ENCODE results near the gene MAEA.
A peak's percentile ranks its signal among the peaks of the same experiment; 100 is the strongest.

The MAEA gene

DNA sequence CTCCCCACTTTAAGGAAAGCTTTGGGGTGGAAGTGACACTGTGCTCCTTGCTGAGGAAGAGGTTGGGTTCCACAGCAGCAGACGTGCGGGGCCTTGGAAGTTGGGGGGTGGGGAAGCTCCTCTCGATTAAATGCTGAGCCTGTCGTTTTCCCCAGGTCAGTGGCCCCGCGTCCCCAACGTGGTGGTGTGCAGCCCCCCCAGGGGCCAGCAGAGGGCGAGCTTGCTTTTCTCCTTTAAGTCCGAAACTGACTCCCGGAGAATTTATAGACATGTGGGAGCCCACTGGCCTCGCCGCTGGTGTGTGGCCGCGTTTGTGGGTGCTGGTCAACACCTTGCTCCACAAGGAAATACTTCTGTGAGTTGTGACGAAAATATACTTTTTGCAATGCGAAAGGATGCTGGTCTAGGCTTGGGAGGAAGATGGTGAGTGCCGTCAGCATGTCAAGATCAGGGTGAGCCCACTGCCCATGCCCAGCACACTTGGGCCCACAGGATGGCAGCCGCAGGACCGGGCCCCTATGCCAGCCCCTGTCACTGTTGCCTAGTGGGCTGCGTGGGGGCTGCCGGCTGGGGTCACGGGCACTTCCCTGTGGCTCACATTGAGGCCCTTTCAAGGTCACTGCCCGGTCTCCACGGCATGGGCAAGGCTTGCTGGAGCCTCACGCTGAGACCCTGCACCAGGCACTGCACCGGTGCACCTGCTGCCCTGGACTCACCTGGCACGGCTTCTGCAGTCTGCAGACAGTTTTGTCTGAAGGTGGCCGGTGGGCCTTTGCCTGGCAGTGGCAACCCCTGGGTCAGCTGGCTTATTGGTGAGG, 66.7 kb downstream of the MAEA start:
- peak; percentile 9 for DNase-seq

DNA sequence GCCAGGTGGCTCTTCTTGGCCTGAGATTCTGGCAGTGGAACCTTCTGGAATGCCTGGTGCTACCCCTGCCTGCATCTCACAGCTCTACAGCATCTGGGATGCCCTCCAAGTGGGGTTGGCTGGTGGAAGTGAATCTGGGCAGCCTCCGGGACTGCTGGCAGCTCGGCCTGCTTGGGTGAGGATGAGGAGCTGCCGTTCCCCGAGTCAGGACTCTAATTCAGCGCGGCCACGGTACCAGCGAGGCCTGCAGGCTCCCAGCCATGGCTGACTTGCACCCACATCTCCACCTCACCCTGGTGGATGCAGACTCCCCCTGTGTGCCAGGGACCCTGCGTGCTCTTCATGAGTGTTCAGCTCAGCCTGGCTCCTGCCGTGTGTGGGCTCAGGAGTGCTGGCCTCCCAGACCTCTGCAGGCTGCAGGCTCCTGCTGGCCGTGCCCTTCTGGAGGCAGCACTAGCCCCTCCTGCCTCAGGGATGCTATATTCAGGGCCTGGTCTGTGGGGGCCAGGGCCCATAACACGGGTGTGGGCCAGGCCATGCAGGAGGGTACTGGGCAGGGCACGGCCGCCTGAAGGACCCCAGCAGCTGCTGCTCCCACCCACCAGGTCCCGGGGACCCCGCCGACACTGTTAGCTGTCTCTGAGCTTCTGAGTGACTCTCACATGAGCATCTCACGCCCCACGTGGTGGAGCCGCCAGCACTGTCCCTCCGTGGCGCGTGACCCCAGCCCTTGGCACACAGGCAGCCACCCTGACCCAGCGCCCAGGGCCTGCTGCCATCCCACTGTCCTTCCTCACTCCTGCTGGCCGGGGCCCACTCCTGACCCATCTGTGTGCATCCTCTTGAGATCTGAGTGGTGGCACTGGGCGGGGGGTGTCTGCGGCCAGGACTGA, 67.9 kb downstream of the MAEA start:
- DNase-seq = no peak

DNA sequence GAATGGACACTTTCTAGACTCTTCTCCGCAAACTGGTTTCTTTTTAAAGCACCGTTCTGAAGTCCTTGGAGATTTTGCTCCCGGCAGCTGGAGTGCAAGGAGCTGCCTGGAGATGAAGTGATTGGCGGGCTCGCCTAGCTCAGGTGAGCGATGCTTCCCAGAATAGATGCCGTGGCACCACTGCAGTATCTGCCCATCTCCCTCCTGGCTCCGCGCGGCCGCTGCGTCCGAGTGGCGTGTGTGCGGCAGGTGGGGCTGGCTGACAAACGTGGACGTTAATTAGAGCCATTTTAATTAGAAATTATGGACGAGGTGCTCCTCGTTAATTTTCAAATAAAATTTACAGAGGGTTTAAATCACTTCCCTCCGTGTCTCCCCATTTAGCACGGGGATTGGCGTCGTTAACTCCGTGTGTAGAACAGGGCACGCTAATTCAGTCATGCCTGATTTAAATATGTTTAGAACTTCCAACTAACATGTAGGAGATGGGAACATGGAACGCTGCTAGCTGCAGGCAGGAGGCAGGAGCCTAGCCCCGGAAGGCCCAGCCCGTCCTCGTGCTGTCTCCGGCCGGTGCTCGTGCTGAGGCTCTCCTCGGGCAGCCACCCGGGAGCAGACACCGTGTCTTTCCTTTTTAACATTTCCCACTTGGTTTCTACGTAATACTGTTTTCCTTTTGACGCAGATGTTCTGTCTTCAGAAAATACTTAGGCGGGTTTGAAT, 68.9 kb downstream of the MAEA start:
- no peak for DNase-seq

DNA sequence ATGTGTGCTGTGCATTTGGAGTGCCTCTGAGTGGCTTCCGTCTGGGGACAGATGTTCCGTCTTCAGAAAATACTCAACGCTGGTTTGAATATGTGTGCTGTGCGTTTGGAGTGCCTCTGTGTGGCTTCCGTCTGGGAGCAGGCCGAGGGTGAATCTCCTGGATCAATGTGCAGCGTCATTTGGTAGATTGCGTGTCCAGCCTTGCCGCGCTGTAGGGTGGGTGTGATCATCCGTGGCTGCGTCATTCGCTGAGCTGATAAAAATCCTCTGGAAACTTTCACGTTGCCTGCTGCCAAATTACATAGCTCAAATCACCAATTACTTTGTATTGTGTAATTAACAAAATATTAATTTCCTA, 69.4 kb downstream of the MAEA start:
- no peak for DNase-seq

DNA sequence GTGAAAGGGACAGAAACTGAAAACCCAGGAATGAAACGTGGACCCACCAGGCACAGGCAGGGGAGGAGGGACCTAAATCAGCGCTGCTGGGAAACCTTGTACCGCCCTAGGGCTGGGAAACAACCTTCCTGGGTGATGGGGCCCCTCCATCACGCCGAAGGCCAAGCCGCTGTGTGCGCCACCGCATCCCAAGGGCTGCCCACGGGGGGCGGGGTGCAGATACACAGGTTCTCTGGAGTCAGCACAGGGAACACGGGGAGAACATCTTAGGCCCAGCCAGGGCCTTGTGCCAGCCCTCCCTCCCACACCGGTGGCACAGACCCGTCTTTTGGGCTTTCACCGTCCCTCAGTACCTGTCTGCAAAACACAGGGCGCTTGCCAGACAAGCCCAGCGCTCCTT, 70.3 kb downstream of the MAEA start:
- DNase-seq = no peak

DNA sequence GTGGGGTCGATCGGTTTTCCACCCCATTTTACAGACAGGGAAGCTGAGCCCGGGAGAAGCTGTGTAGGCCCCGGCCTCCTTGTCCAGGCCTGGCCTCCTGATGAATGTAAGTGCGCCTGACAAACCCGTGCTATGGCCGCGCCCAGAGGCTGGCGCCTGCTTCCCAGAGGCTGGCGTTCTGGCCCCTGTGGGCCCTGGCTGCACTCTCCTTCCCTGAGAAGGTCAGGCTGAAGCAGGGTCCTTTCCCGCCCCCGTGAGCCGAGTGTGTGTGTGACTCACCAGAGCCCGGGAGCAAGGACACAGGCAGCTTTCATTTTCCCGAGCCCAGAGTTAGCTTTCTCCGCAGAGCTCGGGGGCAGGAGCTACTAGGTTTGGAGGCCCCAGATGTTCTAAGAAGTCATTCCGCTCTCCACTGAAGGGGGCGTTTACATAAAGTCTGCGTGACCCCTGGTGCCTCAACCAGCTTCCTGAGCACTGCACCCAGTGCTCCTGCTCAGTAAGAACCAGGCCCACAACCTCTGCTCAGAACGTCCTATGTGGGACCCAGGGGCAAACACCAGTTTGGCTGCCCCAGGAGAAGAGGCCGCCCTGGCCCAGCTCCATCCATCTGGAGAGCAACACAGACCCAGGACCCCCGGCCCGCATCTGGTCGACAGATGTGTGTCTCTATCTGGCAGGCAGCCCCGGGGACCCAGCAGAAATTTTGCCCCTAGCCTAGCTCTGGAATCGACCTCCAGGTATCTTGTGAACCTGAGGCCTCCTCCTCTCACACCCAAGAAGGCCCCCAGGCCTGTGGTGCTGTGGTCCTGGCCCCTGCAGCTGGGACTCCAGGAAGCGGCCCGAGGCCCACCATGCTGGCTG, 71.0 kb downstream of the MAEA start:
- DNase-seq = no peak

DNA sequence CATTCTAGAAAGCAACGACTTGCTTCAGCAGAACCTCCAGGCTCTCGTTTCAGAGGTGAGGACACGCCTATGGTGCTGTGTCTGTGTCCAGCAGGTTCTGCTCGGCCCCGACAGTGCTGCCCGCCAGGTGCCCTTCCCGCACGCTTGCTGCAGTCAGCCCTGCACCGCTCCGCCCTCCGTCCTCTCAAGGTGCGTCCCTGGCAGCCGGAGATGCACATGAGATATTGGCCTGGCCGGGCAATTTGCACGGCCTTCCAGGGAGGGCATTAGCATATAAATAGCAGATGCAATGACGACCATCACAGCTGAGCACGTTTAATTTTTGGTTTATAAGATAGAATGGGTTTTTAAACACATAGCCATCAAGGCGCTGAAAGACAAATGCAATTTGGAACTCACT, 71.7 kb downstream of the MAEA start:
- no peak for DNase-seq

DNA sequence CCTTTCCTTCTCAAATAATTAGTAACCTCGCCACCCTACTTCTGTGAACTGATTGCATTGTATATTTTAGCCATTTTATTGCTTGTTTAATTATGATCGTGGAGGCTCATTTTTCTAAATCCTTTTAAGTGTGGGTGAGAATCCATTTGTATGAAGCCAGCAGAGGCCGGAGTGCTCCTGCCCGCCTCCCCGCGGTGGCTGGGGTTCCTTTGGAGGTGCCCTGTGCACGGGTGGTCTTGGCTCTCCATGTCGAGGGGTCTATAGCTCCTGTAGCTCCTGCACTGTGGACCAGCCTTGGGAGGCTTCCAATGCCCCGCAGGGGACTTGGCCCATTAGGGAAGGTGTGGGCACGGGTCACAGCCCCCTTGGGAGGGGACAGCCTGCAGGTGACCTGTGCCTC, 72.4 kb downstream of the MAEA start:
- no peak for DNase-seq

DNA sequence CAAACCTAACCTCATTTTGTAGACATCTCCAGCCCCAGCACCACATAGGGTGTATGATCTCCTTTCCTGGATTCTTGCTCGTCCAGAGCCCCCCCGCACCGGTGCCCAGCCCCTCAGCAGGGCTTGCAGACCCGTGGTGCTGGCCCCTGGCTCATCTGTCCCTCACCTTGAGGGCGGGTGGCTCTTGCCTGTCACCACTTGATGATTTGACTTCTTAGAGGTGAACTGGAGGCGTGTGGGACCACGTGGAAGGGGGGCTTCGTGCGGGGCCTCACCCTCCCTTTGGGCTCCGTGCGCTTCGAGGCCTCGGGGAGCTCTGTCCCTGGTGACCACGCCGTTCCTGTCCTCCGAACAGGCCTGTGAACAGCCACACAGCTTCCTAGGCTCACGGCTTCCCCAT, 72.8 kb downstream of the MAEA start:
- DNase-seq = no peak

DNA sequence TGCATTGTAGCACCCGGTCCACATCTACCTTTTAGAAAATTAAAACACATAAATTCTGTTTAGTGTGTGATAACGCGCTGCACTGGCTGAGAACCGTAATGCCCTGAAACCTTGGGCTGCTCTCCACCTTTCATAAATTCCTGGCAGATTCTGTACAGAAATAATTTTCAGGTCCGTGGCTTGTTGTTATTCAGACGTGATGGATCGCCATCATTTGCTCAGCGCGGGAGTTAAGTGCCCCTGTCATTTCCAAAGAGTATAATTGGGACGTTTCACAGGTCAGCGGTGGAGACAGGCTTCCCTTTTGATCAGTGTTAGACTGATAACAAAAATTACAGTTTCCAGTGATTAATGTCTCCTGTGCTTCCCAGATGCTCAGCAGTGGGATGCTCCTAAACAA, 73.8 kb downstream of the MAEA start:
- no peak for DNase-seq

DNA sequence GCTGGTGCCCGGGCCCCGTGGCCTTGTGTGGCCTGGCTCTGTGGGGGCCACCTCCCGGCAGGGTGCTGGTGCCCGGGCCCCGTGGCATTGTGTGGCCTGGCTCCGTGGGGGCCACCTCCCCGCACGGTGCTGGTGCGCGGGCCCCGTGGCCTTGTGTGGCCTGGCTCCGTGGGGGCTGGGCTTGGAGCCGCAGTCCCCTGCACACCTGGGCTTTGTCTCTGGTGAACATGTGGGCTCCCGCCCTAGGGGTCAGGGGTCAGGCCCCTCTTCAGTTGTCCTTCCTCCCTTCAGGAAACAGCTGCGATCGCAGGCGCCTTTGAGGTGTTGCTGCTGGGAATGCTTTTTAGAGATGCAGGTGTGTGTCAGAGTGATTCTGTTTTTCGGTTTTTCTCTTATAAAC, 74.5 kb downstream of the MAEA start:
- no peak for DNase-seq

DNA sequence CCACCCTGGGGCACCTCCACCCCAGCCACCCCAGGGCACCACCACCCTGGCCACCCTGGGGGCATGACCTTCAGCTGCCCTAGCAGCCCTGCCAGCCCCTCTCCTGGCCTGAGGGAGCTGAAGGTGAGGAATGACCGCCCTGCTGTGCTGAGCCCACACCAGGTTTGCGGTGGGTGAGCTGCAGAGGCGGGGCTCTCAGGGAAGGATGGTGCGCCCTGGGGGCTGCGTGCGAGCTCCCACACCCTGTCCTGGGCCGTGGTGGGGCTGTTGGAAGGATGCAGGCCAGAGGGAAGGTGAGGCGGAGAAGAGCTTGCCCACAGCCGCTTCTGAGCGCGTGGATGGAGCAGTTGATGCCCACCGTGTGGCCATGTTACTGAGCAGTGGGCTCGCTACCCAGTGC, 75.1 kb downstream of the MAEA start:
- no peak for DNase-seq

DNA sequence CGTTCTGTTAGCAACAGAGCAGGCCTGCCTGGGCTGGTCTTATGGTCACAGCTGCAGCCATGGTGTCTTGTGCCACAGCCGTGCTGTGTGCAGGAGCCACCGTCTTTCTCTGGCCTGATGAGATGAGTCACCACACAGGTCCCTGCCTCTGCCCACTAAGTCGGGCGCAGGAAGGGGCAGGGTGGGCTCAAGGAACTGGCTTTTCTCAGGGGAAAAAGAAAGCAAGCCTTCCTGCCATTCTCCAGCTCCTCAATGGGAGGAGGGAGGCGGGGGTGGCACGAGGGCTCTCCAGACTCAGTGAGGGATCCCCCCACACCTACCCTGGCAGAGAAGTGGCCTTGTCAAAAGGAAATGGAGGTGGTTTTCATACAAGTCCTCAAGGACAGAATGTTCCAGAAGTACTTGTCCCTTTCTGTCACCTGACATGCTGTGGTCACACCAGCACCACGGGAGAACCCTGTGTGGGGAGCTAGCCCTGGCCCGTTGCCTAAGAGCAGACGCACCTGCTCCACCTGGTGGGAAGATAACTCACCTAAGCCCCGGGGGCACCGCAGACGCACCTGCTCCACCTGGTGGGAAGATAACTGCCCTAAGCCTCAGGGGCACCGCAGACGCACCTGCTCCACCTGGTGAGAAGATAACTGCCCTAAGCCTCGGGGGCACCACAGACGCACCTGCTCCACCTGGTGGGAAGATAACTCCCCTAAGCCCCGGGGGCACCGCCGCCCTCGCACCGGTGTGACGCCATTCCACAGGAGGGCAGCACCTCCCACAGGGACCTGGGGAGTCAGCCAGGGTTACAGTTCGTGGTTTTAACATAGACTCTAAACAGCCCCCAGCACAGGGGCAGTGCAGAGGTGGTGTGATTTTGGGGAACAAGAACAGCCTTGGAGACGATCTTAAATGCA, 75.8 kb downstream of the MAEA start:
- DNase-seq = peak; percentile 4

DNA sequence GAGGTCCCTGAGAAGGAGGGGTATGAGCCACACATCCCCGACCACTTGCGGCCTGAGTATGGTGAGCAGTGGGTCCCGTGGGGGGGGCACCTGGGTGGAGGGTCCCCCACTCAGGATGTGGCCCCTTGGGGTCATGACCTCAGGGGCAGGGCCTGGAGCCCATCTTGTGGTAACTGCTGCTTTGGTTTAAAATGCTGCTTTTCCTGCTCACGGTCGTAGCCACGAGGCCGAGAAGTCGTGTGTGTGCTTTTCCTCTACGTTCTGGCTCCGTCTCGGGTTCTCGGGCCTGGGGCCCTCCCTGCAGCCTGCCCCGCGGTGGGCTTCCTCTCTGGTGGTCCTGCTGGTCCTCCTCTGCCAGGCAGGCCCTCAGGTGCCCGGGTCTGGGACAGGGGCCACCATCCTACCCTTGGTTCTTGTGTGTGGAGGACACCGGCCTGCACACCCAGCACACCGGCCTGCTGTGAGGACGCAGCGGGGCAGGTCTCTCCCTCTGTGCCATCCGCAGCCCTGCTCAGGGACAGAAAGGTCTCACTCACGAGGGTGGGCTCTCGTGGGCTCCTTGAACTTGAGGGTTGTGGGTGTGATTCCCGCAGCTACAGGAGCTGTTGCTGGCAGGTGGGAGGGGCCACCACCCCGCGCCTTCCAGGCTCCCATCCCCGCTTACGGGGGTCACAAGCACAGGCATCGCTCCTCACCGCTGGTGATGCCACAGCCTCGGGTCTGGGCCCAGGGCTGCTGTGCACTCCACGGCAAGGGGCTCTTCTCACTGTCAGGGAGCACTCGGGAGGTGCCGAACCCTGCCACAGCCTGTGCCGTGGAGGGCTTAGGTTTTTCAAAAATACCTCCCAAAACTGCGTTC, 76.9 kb downstream of the MAEA start:
- no peak for DNase-seq

DNA sequence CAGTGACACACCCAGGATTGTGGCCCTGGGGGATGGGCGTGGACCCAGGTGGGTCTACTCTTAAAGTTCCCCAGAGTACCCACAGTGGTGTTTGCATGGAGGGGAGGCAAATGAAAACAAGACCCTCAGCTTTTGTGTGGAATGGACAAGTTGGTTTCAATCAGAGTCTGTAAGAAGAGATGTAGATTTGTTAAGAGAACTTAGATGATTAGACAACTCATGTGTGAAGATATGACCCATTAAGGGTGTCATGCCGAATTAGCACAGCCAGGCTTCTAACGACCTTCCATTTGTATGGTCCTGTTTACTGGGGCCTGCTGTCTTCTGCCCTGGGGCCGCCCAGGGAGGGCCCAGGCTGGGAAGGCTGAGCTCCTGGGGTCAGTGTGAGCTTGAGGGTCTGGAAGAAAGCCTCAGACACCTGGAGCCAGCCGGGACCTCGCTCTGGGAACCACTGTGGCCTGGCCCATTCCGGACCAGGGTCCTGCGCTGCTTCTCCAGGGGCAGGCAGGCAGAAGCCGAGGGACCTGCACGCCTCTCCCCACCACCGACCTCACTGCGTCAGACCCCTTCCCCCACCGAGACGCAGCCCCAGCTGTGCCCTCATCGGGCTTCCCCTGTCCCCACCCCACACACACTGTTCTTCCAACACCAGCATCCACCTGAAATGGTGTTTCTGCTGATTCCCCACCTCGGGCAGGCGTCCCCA, 77.7 kb downstream of the MAEA start:
- no peak for DNase-seq

DNA sequence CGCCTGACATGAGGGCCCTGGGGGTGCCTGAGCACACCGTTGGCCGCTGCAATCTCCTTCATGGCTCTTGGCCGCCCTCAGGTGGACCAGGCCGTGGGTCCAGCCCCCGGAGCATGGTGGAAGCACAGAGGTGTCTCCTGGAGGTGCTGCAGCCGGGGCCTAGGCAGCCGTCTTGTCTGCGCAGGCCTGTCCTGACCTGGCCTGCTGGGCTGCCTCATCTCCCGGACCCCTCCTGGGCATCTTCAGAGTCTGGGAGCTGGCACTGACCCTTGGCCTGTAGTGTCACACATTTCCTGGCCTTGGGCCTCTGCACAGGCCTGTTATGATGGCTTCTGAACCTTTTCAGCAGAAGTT, 78.2 kb downstream of the MAEA start:
- DNase-seq = no peak

DNA sequence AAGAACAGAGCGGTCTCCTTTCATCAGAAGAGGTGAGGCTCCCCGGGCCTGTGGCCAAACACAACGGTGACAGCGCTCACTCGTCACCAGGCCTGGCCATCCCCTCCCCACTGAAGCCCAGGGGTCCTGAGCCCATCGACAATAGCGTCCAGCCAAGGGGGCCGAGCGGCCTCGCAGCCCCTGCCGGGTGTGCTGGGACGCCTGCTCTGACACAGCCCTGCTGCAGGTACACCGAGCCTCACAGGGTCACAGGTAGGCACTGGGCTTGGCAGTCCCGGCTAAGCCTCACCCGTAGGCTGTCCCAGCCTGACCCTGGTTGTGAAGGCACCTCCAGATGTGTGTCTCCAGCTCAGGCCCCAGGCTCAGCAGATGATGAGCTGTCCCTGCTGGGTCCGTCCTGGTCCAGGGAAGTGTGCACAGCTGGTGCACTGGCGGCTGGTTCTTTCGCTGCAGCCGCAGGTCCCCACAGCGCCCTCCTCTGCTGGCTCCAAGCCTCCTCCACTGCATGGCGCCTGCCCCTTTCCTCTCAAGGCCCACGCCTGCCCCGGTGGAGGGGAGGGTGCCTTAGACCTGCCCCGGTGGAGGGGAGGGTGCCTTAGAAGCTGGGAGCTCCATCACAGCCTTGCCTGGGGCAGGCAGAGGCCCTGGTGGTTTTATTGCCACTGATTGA, 78.9 kb downstream of the MAEA start:
- no peak for DNase-seq

DNA sequence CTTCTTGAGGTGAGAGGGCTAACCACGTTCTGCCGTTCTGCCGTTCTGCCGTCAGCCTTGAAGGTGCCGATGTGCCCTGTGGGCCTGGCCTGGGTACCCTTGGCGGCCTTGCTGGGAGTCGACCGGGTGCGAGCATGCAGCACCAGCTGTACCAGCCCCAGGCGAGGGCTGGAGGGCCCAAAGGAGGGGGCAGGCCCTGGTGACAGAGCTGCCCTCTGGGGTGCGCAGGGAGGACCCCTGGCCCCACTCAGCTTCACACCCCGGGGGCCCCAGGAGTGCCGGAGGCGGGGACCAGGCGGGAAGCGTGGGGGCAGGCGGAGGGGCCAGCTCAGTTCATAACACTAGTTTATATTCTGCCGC, 79.4 kb downstream of the MAEA start:
- DNase-seq = no peak

DNA sequence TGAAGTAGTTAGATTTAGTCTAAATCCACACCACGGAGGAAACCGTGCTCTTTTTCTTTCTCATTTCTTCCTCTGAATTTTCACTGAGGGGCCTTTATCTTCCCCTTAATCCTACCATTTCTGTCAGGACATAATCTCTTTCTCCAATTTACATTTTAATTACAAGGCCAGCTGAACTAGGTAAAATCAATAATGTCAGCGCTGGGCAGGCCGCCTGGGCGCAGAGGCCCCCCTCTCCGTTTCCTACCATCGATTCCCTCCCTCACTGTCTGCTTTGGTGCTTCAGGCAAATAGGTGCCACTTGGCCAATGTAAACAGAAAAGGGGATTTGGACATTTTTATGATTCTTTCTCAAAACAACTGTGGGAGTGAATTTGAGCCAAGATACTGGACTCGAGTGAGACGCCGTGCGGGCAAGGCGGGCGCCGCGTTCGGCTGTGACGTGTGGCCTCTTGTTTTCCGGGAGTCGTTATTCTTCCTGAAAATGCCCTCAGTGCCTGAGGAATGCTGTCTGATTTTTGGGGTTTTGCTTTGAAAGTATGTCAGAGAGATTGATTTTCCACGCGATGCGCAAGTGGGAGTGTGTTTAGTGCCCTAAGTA, 79.9 kb downstream of the MAEA start:
- no peak for DNase-seq

Measured in NCI-H1092 treated with DMSO at 0.1 percent for 48 hours (cell line).